NCI-H748 treated with DMSO at 0.1 percent for 48 hours (cell line): ENCODE results near the gene ITGAV.

Experiments
- DNase-seq: peaks from one replicate; lab custom pipeline; 2025; lab: John Stamatoyannopoulos, UW

Gene ITGAV

DNA sequence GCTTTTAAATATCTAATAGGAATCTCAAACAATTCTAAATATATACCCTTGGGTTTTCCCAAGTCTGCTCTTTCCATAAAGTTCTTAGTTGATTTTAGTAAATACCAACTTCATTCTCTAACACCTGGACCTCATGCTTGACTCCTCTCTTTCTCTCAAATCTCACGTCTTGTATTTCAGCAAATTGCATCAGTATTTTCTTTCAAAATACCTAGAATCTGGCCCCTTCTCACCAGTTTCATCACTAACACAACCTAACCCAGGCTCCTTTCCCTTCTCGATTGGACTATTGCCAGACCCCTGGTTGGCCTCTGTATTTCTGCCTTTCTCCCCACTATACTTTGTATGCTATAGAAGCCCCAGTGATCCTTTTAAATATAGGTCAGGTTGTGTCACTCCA lies 81.0 kb downstream of the ITGAV start:
- no peak for DNase-seq

DNA sequence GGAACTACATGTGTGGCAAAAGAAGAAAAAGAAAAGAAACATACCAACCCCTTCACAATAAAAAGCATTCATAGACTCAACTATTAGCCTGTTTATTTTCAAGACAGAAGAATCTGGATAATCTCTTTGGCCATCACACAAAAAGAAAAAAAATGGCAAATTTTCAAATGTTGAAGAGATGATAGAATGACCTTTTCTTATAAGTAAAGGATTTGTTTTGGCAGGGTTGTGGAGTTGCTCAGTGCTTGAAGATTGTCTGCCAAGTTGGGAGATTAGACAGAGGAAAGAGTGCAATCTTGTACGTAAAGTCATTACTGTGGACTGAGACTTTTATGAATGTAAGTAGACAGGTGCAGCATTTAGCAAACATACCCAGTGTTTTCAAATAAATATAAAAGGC lies 85.5 kb downstream of the ITGAV start:
- no peak for DNase-seq

DNA sequence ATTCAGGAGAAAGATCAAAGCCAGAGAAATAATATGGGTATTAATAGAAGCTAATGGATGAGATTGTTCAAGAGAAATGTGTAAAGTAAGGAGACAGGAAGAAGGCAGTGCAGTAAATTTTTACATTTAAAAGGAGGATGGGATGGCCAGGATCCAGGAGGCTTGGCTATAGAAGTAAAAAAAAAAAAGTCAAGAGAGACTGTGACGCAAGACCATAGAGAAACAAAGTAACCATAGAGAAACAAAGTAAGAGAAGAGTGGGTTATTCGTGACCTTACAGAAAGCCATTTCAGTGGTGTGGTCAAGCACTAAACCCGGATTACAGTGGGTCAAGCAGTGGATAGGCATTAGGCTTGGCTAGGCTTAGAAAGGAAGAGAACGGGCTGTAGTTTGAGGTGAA lies 93.5 kb downstream of the ITGAV start:
- DNase-seq: no peak

DNA sequence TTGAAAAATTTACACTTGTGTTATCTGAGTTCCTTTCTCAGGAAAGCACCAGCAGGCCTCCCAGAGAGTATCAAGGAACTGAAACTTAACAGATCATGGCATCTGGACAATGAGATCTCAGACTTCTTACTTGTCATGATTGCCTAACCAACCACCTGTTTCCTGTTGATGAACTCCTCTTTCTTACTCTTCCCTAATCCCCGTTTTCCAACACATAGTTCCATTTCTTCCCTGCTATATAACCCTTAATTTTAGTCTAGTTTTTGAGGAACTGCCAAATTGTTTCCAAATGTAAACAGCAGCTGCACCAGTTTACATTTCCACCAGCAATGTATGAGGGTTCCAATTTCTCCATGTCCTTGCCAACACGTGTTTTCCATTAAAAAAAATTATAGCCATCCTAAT lies 98.0 kb downstream of the ITGAV start:
- no peak for DNase-seq

DNA sequence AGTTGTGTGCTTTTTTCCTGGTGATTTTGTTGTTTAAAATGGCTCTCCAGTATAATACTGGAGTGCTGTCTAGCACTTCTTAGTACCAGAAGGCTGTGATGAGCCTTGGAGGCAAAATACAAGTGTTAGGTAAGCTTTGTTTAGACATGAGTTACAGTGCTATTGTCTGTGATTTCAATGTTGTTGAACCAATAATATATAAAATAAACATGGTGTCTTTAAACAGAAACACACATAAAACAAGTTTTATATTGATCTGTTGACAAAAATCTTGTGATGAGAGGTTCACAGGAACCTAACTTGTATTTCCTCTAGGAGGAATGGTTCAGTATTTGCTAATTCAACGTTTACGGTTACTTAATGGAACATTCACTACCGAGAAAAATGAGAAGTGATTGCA lies 99.0 kb downstream of the ITGAV start:
- no peak for DNase-seq

DNA sequence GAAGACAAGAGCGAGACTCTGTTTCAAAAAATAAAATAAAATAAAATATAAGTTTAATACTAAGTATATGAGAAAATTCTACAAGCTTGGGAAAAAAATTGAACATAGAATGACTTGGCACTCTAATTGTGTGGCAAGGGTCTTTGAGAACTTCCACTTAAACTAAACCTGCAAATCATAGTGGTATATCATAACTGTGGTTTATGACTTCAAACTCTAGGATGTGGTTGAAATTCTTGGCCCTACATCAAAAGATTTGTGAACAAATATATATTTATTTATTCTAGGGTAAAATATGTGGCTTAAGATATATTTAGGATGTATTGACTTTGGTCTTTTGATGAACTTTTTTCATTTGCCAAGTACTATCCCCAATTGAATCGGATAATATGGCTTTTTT lies 100.9 kb downstream of the ITGAV start:
- no peak for DNase-seq

DNA sequence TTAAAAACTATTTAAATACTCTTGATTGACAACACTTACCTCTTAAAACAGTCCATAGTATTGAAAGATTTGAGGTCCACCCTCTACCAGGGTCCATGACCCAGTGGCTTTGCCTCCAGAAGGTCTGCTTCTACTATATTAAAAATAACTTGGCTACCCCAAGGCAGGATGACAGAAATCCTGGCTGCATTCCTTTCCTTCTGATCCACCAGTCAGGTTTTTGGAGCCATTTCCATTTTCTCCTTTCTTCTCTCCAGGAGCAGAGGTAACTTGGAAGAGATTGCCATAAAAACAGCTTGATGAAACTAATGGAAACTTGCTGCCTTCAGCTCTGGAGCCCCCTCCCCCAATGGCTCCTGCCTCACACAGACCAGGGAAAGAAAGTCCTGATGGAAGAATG lies 101.4 kb downstream of the ITGAV start:
- DNase-seq: no peak

DNA sequence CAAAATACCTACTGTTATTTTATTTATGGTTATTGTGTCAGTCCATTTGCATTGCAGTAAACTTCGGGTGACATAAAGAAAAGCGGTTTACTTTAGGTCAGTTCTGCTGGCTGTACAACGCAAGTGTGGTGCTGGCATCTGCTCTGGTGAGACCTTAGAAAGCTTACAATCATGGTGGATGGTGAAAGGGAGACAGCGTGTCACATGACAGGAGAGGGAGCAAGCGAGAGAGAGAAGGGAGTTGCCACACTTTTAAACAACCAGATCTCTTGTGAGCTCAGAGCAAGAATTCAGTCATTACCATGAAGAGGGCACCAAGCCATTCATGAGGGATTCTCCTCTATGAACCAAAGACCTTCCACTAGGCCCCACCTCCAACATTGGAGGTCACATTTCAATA lies 102.0 kb downstream of the ITGAV start:
- DNase-seq: no peak

DNA sequence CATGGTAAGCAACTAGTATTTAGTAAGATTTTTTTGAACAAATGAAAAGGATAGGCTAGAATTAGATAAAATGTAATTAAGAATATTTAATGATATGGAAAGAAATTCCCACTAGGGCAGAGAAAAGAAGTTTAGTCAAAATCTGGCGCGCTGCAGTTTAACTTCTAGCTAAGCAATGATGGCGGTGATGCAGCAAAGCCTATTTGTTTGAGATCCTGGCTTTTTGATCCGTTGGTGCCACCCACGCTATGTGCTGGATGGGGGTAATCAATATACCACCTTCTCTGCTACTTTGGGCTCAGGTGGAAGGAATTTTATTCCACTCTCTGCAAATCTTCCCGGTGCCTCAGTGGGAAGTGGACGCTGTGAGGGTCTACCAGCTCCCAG lies 103.6 kb downstream of the ITGAV start:
- DNase-seq: no peak

DNA sequence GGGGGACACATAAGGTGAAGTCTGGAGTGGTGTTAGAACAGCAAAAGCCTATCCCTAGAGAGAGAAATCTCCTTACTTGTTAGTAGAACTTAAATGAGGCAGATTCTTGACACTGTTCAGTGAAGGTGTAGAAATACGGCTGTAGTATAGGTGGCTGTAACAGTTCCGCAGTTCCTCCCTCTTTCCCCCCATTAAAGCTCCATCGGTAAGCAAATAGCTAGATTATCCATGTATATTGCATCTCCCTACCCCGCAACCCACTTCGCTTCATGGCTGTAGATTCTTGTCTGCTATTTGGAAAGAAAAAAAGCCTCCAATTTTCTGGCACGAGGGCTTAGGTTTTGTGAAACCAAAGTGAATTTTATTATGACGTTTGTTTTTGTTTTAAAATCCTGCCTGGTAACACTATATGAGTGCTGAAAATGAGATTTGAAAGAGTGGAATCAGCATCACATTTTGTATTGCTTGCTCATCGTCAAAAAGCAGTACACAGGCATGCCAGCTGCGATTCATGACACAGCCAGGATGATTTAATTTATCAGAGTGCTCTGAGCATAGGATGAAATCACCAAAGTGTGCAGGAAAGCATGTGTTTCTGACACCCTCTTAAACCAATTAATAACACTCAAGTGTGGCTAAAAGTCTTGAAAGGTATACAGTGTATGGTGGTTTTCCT lies 105.4 kb downstream of the ITGAV start:
- peak; percentile 71 for DNase-seq

DNA sequence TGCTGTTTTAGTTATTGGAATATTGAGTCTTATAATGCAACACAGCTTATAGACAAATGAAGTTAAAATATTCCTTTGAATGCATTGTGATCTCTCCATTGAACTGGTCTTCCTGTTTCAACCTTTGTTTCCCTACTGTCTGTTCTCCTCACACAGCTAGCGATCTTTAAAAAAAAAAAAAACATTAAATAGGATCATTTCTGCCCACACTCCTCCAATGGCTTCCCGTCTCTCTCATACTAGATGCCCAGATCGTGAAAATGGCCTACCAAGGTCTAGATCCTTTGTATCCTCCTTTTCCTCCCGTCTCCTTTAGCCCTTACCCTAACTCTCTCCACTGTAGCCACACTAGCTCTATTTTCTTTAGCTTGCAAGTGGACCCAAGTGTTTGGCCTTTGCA lies 106.4 kb downstream of the ITGAV start:
- no peak for DNase-seq

DNA sequence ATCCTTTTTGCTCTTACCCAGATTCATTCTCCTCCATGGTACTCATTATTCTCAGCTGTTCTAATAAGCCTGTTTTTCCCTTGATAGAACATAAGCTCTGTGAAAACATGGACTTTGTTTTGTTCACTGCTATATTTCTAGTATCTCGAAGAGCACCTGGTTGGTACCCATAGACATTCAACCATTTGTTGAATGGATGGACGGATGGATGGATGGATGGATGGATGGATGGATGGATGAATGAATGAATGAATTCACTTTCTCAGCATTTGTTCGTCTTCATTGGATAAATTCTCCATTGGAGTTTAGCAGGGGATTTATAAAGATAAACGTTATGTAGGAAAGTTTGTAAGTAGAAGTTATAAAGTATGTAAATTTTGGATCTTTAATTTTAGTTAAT lies 106.9 kb downstream of the ITGAV start:
- DNase-seq: no peak

DNA sequence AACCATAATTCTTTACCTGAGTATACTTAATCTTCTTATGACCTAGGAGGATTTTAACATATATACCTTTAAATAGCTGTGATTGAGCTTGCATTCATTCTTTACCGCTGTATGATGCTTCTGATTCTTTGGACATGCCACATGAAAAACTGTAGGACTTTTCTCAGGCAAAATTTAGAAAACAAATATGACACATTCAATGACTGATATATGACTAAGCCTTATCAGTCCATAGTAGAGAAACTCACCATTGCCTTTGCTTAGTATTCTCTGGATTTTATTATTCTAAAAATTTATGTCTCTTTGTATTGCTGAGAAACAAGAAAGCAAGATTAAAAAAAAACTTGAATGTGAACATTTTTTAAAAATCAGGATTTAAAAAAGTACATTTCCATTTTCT lies 107.7 kb downstream of the ITGAV start:
- no peak for DNase-seq

DNA sequence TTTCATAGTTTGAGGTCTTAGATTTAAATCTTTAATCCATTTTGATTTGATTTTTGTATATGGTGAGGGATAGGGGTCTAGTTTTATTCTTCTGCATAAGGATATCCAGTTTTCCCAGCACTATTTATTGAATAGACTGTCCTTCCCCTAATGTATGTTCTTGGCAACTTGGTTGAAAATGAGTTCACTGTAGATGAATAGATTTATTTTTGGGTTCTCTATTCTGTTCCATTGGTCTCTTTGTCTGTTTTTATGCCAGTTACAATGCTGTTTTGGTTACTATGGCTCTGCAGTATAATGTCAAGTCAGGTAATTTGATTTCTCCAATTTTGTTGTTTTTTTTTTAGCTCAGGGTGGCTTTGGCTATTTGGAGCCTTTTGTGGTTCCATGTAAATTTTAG lies 109.9 kb downstream of the ITGAV start:
- DNase-seq: no peak

DNA sequence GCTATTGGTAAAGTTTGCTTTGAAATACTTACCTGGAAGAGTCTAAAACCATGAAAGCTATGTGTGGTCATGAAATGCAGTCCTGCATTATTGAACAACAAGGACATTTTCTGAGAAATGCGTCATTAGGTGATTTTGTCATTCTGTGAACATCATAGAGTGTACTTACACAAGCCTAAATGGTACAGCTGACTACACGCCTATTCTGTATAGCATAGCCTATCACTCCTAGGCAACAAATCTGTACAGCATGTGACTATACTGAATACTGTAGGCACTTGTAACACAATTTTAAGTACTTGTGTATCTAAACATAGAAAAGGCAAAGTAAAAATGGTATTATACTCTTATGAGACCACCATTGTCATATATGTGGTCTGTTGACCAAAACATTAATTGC lies 112.2 kb downstream of the ITGAV start:
- DNase-seq: no peak

DNA sequence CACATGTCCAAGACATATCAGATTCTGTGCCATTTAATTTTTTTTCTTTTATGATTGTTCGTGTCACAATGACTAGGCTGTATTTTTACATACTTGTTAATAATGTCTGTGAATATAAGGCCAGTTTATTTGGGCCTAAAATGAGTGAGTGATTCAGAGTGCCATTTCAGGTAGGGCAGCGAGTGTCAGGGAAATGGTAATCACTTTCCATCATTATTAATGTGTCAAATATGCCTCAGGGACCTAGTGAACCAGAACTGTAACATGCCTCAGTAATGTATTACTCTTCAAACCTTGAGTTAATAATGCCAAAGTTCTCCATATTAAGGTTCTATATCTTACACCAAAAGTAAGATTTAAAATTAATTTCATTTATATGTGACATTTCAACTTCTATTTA lies 112.6 kb downstream of the ITGAV start:
- no peak for DNase-seq

DNA sequence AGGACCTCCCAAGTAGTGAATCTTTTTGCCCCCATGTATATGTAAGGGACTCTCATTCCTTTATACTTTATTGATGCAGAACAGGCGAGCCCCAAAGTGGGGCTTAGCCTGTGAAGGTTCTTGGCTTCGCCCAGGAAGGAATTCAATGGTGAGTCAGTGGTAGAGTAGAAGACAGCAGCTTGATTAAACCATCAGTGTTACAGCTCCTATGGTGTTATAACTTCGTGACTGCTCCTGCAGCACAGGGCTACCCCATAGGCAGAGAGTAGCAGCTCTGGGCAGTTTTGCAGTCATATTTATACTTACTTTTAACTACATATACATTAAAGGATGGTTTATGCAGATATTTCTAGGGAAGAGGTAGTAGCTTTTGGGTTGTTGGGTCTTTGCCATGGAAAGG lies 115.0 kb downstream of the ITGAV start:
- DNase-seq: no peak

DNA sequence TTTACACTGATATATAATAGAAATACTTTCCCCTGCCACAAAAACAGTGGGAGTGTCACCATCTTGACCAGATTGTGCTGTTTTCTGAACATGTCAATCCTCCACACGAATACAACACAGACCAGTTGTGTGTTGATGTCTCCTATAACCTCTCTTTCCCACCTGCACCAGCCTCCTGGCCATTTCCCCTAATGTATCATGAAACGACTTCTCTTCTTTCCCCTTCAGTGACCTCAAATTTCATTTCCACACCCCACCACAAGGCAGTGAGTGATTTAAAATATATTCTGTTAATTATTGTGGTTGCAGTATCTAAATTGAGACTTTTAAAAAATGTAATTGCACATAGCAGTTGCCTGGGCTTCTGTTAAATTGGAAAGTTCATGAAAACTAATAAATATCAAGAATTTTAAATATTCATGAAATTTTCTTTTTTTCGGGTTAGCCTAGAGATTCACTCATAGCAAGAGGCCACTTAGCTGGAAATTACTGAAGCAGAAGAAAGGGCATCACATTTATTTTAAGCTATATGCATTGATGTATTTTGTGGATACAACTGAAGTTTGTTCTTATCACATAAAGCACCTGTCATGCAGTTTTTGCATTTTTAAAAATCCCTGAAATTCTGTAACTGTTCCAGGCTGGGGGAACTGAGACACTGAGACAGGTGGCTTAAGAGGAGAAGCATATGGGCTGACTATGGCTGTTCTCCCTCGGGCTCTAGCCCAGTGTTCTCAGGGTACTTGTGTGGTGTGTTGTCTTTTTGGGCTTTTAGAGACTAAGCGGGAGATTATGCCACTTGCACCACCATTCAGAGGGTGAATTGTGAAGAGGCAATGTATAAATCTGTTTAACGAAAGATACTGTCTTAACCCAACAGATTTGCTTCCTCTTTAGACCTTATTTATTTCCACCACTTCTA lies 119.9 kb downstream of the ITGAV start:
- no peak for DNase-seq

DNA sequence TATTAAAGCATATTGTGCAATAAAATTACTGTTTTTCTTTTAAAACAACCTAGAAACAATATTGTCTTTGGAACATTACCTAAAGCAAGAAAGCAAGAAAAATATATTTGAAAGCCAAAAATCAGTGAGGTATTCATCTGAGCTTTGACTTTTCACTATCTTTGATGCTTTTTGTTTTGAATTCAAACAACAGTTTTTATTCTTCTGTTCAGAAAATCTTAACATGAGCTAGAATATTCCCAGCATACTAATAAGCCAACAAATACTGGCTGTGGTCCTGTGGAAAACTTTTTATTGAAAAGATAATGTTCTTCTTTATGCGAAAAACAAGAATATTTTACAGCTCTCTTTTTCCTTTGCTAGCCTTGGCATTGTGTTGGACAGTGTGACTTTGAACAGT lies 123.8 kb downstream of the ITGAV start:
- DNase-seq: no peak

DNA sequence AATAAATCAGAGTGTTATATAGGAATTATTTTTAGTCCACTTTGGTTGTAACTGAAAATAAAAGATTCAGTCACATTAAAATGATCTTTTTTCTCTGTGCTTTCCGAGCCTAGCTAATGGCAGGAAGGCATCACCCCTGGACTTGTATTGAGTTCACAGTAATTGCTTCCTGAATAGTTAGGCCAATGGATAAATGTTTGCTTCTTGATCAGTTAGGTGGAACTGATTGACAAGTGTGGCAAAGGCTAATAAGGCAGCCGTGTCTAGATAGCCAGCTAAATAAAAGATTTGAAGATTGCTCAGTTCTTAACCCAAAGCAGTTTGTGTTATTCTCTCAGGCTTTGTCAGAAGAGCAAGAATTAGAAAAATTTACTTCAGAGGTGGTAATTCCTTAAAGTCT lies 124.8 kb downstream of the ITGAV start:
- peak; percentile 52 for DNase-seq

DNA sequence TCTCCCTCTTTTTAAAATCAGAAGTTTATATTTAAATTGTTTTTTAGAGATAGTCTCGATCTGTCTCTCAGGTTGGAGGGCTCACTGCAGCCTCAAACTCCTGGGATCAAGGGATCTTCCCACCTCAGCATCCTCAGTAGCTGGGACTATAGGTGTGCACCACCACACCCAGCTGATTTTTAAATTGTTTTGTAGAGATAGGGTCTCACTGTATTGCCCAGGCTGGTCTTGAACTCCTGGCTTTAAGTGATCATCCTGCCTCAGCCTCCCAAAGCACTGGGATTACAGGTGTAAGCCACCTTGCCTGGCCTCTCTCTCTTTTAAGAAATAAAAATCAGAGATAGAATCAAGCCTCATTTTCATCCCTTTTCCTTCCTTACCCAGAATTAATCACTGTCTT lies 126.1 kb downstream of the ITGAV start:
- no peak for DNase-seq

DNA sequence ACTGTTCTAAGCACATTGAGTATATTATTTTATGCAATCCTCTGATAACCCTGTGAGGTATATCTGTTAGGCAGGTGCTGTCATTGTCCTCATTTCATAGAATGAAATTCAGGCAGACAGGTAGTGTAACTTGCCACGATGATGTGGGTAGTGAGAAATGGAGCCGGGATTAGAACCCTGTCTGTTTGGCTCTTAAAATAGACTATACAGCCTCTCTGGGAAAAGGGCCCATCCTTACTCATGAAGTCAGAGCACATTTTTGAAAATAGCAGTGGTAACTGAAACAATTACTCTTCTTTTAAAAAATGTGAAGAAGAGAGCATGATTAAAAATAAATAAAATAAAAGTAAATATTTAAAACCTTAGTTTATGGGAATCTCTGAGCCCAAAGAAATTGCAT lies 127.0 kb downstream of the ITGAV start:
- DNase-seq: no peak

DNA sequence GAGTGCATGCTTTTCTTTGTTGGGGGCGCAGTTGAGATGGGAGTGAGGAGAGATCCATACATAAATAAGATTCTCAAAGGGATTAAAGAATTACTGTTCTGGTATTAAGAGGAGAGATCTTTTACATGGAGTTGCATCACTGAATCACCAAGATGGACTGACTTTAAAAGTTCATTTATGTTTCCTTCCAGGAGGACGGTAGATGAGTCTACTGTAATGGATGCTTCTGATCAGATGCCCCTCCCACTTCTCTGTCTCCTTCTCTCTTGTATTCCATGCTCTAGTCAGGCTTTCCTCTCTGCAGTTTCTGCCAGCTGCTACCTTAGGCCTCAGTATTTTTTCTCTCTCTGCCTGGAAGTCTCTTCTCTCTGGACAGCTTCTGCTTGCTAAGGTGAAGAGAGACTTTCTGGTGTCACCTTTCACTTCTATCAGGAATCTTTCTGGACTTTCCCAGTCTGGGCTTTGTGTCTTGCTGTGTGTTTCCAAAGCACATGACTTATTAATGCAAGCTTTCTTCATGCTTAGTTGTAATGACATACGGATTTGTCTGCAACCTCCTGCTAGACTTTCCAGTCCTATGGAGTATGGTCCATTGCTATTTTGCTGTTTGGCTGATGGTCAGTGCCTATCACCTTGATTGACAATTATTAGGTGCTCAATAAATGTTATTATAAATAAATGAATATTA lies 127.6 kb downstream of the ITGAV start:
- DNase-seq: no peak
